ENCODE results near the gene EPHA3.

Gene EPHA3

GRCh38 chr3:89107461-89108290, at the start of gene EPHA3:
Gene EPHA3, plus strand, starts transcription at chr3:89107621. Its CDS starts 128 bp downstream, at chr3:89107749.
- DNase-seq (ENCODE audit: insufficient read length, low spot score), result peak; percentile 60

GRCh38 chr3:89058371-89058770, 49.0 kb upstream of the EPHA3 start:
- FAIRE-seq, result no peak

More at GRCh38 chr3:89107461-89108290, at the start of gene EPHA3:
- peak; percentile 69 for FAIRE-seq

GRCh38 chr3:89059211-89059925, 48.1 kb upstream of the EPHA3 start:
- FAIRE-seq (no peak), DNase-seq (ENCODE audit: insufficient read length, low spot score) (no peak)

More at GRCh38 chr3:89058371-89058770, 49.0 kb upstream of the EPHA3 start:
- no peak for DNase-seq (ENCODE audit: insufficient read length, low spot score)

- FAIRE-seq (no peak), DNase-seq (ENCODE audit: insufficient read length, low spot score) (no peak)
These were observed 46.2 kb upstream of the EPHA3 start for GRCh38 chr3:89061259-89061658.

- no peak for FAIRE-seq
These were observed 39.7 kb upstream of the EPHA3 start for GRCh38 chr3:89067736-89068135.

GRCh38 chr3:89072642-89073041, 34.8 kb upstream of the EPHA3 start:
- DNase-seq (ENCODE audit: insufficient read length, low spot score), result no peak
- no peak for FAIRE-seq

More at GRCh38 chr3:89067736-89068135, 39.7 kb upstream of the EPHA3 start:
- no peak for DNase-seq (ENCODE audit: insufficient read length, low spot score)

GRCh38 chr3:89079944-89080343, 27.5 kb upstream of the EPHA3 start:
- FAIRE-seq, result no peak
- DNase-seq (ENCODE audit: insufficient read length, low spot score), result no peak

- DNase-seq (ENCODE audit: insufficient read length, low spot score) (no peak), FAIRE-seq (no peak)
These were observed 19.6 kb upstream of the EPHA3 start for GRCh38 chr3:89087851-89088250.

- no peak for DNase-seq (ENCODE audit: insufficient read length, low spot score)
- FAIRE-seq, result no peak
These were observed 9.2 kb upstream of the EPHA3 start for GRCh38 chr3:89098173-89098572.

GRCh38 chr3:89098964-89099585, 8.3 kb upstream of the EPHA3 start:
- no peak for FAIRE-seq

GRCh38 chr3:89101251-89101650, 6.2 kb upstream of the EPHA3 start:
- DNase-seq (ENCODE audit: insufficient read length, low spot score) (no peak), FAIRE-seq (no peak)

More at GRCh38 chr3:89098964-89099585, 8.3 kb upstream of the EPHA3 start:
- peak; percentile 19 for DNase-seq (ENCODE audit: insufficient read length, low spot score)

GRCh38 chr3:89101921-89102320, 5.5 kb upstream of the EPHA3 start:
- FAIRE-seq (no peak), DNase-seq (ENCODE audit: insufficient read length, low spot score) (no peak)

GRCh38 chr3:89104499-89104898, 2.9 kb upstream of the EPHA3 start:
- no peak for FAIRE-seq
- DNase-seq (ENCODE audit: insufficient read length, low spot score), result no peak

- no peak for FAIRE-seq
- no peak for DNase-seq (ENCODE audit: insufficient read length, low spot score)
These were observed 1.9 kb upstream of the EPHA3 start for GRCh38 chr3:89105503-89105902.

GRCh38 chr3:89108291-89108550, 800 bp downstream of the EPHA3 start:
- DNase-seq (ENCODE audit: insufficient read length, low spot score), result no peak
- FAIRE-seq, result no peak

- DNase-seq (ENCODE audit: insufficient read length, low spot score), result no peak
- no peak for FAIRE-seq
These were observed 5.9 kb downstream of the EPHA3 start for GRCh38 chr3:89113344-89113743.

- FAIRE-seq, result peak; percentile 44
- peak; percentile 40 for DNase-seq (ENCODE audit: insufficient read length, low spot score)
These were observed 6.7 kb downstream of the EPHA3 start for GRCh38 chr3:89113893-89114840.

GRCh38 chr3:89114841-89115223, 7.4 kb downstream of the EPHA3 start:
- DNase-seq (ENCODE audit: insufficient read length, low spot score), result no peak
- FAIRE-seq, result no peak

- no peak for DNase-seq (ENCODE audit: insufficient read length, low spot score)
- FAIRE-seq, result no peak
These were observed 9.1 kb downstream of the EPHA3 start for GRCh38 chr3:89116476-89116875.

GRCh38 chr3:89138048-89138447, 30.6 kb downstream of the EPHA3 start:
- FAIRE-seq (no peak), DNase-seq (ENCODE audit: insufficient read length, low spot score) (no peak)

- DNase-seq (ENCODE audit: insufficient read length, low spot score) (no peak), FAIRE-seq (no peak)
These were observed 32.4 kb downstream of the EPHA3 start for GRCh38 chr3:89139870-89140269.

All from HTR-8/SVneo (cell line).